ENCODE data around the gene CMTM5.
"Not testable (repeated sequence)": the region's sequence is repeated elsewhere in the genome, so short reads cannot be mapped to it uniquely, and the experiment has no call there.

CMTM5 gene

DNA sequence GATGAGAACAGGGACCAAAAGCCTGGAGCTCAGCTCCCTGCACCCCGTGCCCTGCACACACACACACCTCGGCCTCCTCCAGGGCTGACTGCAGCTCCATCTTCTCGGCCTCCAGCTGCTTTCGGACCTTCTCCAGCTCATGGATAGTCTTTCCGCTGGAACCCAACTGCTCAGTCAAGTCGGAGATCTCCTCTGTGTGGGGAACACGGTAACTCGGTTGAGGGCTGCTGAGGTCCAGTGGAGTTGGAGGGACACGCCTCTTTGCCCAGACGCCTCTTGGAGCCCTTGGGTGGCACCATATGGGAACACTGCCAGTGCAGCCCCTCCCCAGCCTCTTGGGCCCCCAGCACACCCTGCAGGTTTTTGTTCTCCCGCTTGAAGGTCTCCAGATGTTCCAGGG is 40.0 kb downstream of the CMTM5 start:
- no peak for DNase-seq

DNA sequence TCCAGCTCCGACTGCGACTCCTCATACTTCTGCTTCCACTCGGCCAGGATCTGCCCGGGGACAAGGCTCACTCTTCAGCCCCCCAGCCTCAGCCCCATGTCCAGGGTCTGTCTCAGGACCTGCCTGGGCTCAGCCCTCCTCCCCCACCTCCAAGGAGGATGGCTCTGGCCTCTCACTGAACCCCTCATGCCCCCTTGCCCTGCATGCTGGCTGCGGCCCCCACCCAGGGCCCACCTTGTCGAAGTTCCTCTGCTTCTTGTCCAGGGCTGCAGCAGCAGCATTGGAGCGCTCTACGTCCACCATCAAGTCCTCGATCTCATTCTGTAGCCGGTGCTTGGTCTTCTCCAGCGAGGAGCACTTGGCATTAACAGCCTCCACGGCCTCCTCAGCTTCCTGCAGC is 40.4 kb downstream of the CMTM5 start:
- not testable (repeated sequence) for DNase-seq

DNA sequence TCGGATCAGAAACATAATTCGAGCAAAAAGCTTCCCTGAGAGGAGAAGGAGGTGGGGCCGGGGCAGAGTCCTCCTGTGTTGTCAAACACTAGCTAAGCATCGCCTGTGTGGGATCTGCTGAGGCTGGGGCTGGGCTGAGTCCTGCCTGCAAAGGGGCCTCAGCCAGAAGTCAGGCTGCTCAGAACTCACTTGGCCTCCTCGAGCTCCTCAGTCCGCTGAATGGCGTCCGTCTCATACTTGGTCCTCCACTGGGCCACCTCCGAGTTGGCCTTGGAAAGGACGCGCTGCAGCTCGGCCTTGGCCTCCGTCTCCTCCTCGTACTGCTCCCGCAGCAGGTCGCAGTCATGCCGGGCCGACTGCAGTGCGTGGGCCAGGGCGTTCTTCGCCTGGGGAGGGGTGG is 41.2 kb downstream of the CMTM5 start:
- no peak for DNase-seq

DNA sequence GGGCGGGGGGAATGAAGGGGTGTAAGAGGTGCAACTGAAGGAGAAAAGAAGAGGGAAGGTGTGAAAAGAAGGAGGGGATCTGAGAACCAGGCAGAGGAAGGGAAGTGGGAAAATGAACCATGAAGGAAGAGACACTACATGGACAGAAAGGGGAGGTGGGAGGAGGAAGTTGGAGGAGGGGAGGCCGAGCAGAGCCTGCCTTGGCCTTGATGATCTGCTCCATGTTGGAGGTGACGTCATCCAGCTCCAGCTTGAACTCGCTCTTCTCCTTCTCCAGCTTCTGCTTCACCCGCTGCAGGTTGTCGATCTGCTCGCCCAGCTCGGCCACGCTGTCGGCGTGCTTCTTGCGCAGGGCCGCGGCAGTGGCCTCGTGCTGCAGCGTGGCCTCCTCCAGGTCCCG is 42.8 kb downstream of the CMTM5 start:
- not testable (repeated sequence) for DNase-seq

DNA sequence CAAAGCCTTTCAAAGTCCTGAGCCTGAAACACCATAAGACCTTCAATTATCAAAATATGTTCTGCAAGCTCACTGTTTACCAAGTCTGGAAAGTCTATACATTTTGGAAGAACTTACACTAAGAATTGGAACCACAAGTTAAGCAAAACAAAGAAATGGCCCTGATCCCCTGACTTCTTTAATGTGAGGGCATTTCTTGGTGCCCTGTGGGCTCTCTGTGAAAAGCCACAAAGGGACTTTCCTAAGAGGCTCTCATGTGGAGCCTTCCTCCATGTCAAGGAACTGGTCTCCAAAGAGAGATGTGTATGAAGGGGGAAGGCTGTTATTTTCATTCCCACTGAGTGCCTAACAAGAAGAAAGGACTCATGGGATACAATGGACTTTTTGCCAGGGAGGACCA is 44.7 kb downstream of the CMTM5 start:
- no peak for DNase-seq

DNA sequence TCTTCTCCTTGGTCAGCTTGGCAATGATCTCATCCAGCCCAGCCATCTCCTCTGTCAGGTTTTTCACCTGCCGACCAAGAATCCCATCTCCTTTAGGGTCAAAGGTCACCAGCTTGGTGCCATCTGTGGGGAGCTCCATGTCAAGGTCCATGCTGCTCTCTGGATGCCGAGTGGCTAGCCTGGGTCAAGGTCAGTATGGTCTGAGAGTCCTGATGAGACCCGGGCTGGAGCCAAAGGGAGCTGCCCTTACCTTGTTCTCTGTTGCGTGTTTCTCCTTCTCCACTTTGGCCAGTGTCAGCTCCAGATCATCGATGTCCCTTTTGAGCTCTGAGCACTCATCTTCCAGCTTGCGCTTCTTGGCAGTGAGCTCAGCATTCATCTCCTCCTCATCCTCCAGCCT is 46.8 kb downstream of the CMTM5 start:
- no peak for DNase-seq

DNA sequence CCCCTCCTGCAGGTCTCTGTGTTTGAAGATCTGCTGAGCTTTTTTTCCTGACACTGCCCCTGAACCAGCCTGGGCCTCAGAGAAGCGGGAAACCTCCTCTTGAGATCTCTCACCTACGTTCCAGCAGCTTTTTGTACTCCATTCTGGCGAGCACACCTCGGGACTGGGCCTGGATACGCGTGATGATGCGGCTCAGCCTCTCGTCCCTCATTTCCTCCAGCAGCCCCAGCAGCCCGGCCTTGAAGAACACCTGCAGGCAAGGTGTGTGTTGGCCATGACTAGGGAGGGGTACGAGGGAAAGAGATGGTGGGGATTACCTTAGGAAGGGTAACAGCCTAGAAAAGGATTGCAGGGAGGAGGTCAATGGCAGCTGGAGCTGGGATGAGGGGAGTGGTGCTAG is 48.3 kb downstream of the CMTM5 start:
- no peak for DNase-seq

DNA sequence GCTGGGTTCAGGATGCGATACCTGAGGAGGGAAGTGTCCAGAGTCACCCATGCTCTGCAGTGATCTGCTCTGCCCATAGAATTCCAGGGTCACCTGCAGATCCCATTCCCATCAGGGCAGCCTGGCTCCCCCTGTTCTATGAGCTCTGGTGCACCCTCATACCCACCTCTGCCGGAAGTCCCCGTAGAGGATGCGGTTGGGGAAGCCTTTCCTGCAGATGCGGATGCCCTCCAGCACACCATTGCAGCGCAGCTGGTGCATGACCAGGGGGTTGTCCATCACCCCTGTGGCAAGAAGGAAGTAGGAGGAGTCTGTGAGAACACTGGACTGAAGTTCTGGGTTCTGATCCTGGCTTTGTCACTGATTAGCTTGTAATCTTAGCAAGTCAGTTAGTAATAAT is 49.0 kb downstream of the CMTM5 start:
- not testable (repeated sequence) for DNase-seq

DNA sequence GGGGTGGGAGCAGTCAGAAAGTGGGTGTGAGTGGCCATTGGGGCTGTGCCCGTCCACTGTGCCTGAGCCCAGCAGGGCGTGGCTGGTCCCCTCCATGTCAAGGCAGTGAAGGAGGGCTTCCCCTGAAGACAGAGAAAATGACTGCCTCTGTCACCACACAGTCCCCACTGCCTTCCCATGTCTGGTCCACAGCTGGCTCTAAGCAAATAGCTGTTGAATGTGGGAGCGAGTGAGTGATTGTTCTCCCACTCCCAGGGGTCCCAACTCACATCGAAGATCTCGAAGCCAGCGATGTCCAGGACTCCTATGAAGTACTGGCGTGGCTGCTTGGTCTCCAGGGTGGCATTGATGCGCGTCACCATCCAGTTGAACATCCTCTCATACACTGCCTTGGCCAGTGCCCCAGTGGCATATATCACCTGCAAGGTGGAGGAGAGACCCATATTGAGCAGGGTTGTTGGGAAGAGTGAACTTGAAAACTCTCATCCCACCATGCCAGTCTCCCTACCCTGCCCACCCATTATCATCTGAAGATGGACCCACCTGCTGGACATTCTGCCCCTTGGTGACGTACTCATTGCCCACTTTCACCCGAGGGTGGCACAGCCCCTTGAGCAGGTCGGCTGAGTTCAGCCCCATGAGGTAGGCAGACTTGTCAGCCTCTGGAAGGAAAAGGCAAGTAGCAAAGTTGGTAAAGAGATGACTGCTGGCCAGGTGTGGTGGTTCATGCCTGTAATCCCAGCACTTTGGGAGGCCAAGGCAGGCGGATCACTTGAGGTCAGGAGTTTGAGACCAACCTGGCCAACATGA is 52.0 kb downstream of the CMTM5 start:
- no peak for DNase-seq
